Measurements from ENCODE around the gene CPNE5.
"Not testable (repeated sequence)": the region's sequence is repeated elsewhere in the genome, so short reads cannot be mapped to it uniquely, and the experiment has no call there.

DNA sequence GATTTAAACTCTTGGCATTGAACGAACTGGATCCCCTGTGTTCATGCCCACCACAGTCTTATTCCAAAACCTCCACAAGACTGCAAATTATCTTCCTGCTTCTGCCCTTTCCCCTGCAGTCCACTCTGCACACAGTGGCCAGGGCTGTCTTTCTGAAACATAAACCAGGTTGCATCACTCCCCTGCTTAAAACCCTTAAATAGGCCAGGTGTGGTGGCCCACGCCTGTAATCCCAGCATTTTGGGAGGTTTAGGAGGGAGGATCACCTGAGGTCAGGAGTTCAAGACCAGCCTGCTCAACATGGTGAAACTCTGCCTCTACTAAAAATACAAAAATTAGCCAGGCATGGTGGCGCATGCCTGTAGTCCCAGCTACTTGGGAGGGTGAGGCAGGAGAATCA is 26.2 kb downstream of the CPNE5 start:
- TF ChIP-seq POLR2A, EP300, POLR2AphosphoS5 (IDR thresholded peaks at IDR 0.05): not testable (repeated sequence)
- TF ChIP-seq, protein P1, sequence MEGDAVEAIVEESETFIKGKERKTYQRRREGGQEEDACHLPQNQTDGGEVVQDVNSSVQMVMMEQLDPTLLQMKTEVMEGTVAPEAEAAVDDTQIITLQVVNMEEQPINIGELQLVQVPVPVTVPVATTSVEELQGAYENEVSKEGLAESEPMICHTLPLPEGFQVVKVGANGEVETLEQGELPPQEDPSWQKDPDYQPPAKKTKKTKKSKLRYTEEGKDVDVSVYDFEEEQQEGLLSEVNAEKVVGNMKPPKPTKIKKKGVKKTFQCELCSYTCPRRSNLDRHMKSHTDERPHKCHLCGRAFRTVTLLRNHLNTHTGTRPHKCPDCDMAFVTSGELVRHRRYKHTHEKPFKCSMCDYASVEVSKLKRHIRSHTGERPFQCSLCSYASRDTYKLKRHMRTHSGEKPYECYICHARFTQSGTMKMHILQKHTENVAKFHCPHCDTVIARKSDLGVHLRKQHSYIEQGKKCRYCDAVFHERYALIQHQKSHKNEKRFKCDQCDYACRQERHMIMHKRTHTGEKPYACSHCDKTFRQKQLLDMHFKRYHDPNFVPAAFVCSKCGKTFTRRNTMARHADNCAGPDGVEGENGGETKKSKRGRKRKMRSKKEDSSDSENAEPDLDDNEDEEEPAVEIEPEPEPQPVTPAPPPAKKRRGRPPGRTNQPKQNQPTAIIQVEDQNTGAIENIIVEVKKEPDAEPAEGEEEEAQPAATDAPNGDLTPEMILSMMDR (IDR thresholded peaks at IDR 0.05) = not testable (repeated sequence)

Data from stomach (tissue), 4 donors.